Right lobe of liver (tissue), 4 donors: ENCODE data around the gene SEC11A.

Source experiments
- CTCF ChIP-seq, 4 donors: fragments of 200-600 bp in 3 of 4; fragments of 450-650 bp in 1 of 4; IDR thresholded peaks; one replicate each; pipeline versions ENCODE4 v1.5.1 to v1.8.0; 2016 to 2022; ENCODE audit warnings: antibody characterized with exemption in 4 of 4, mild to moderate bottlenecking in 2 of 4
- POLR2A ChIP-seq: fragments of 450-650 bp; IDR thresholded peaks from one replicate; pipeline ENCODE4 v1.6.1; 2017; ENCODE audit warnings: antibody characterized with exemption, mild to moderate bottlenecking
- donor health status: DM: no; HTN: no; CAD: no.
- donor health status: DM: no; HTN: no; CAD: no.
- donor health status: DM: no; HTN: yes; CAD: no.

GRCh38 chr15:84658788-84659411, 57.0 kb downstream of the SEC11A start:
- TF ChIP-seq CTCF (IDR thresholded peaks at IDR 0.05) (no peak), POLR2A (no peak)
